GM19372 (cell line): ENCODE data around the gene RHOA.
"Not testable (repeated sequence)": the region's sequence is repeated elsewhere in the genome, so short reads cannot be mapped to it uniquely, and the experiment has no call there.

ENCODE experiments used
- ATAC-seq: cut with Tn5 transposase; IDR thresholded peaks from one replicate; pipeline ENCODE4 v1.9.1; 2021; ENCODE audit warnings: mild to moderate bottlenecking, low read depth, moderate library complexity; ENCODE audit not compliant: unreplicated experiment

The RHOA gene

DNA sequence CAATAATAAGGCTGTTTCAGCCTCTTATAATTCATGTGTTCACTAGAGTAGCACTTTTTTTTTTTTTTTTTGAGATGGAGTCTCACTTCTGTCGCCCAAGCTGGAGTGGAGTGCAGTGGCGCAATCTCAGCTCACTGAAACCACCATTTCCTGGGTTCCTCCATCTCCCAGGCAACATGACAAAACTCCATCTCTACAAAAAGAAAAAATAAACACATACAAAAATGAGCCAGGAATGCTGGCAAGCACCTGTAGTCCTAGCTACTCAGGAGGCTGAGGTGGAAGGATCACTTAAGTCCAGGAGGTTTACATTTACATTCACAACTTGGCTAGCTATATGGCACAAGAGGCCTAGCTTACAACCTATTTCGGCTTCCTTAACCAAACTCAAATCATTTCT lies 78.7 kb downstream of the RHOA start:
- ATAC-seq: no peak

DNA sequence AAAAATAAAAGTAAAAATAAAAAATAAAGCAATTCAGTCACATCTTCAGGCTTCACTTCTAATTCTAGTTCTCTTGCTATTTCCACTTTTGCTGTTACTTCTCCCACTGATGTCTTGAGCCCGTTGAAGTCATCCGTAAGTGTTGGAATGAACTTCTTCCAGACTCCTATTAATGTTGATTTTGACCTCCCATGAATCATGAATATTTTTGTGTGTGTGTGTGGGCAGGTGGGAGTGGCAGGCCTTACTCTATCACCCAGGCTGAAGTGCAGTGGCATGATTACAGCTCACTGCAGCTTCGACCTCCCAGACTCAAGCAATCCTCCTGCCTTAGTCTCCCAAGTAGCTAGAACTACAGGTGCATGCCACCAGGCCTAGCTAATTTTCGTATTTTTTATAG lies 82.6 kb downstream of the RHOA start:
- no peak for ATAC-seq

DNA sequence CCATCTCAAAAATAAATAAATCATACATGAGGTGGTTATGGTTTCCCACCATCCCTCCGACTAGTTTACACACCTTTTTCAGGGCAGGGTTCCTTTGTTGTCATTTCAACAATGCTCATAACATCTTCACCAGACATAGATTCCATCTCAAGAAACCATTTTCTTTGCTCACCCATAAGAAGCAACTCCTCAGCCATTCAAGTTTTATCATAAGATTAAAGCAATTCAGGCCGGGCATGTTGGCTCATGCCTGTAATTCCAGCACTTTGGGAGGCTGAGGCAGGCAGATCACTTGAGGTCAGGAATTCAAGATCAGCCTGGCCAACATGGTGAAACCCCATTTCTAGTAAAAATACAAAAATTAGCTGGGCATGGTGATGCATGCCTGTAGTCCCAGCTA lies 83.4 kb downstream of the RHOA start:
- ATAC-seq: not testable (repeated sequence)

DNA sequence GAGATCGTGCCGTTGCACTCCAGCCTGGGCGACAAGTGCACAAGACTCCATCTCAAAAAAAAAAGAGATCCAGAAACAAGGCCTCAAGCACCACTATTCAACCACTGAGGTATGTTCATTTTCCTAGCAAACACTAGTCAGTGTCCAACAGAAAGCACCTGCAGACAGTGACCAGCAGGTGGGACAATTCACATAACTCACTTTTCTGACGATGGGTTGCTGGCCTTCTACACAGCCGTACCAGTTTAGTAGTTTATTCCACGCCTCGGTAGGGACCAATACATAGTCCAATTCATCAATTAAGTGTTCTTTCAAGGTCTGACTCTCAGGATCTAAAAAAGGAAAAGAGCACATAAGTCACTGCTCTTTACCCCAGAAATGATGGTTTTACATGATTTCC lies 84.3 kb downstream of the RHOA start:
- no peak for ATAC-seq

DNA sequence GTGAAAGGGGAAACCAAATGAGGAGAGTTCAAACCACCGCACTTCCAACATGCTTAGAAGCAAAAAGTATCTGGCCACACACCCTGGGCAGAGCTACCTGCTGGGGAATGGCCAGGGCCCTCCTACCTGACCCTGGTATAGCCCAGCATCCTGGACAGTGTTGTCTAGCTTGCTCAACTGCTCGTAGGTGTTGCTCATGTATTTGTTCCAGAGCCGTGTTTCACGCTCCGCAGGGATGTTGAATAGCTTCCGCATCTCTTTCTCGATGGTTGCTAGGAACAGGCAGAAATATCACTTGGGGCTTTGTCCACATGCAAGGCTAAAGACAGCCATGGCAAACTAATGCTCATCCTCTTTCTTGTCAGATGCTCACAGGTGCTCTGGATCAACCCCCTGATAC lies 87.0 kb downstream of the RHOA start:
- no peak for ATAC-seq

DNA sequence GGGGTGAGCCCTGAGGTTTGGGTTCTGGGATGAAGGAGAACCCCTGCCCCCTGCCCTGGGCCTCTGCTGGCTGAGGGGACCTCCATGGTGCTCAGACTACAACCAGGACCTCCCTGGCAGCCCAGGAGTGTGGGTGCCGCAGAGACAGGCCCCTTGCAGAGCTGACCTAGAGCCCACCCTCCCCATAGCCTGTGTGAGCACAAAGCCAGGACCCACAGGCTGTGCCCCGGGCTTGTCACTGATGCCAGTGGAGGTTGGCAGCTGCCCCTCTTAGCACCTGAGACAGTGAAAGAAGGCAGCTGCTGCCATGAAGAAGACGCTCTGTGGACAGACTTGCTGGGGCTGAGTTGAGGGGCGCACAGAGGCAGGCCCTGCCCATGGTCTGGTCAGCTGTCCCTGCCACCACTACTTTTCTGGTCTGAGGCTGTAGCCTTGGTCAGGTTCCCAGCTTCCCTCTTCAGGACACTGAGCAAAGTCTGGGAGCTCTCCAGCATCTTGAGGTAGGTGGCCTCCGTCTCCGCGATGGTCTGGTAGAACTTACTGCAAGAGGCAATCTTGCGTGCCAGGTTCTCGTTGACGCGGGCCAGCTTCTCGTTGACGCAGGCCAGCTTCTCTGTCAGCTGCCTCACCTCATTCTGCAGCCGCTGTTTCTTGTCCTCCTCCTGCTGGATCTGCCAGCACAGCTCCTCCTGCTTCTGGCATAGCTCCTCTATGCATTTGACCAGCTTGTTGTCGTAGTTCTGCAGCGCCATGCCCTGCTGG lies 94.9 kb downstream of the RHOA start:
- ATAC-seq: no peak

DNA sequence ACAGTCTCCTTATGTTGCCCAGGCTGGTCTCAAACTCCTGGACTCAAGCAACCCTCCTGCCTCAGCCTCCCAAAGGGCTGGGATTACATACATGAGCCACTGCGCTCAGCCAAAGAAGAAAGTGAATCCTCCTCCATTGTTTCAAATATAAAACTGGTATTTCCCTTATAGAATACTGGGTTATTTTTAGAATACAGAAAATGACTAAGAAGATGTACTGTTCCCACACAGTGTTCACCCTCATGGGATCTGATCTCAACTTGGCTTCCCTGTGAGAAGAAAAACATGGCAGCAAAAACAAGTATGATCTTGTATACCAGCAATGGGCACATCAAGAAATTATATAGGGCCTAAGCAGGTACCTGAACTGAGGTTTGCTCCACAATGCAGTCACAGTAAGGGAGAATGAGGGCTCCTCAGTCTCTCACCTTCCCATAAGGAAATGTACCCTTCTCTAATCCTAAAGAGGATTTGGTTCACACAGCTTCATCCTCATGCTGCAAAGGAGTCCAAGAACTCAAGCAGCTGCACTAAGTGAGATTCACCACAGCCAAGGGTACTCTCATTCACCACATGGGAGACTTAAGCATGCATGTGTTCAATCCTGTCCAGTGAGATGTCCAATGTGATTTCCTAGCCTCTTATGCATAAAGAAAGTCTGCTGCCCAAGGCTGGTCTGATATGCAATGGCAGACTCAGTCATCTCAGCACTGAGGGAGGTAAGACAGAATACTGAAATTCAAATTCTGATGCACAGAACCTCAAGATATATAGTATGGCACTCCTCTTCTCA lies 97.7 kb downstream of the RHOA start:
- ATAC-seq: no peak

DNA sequence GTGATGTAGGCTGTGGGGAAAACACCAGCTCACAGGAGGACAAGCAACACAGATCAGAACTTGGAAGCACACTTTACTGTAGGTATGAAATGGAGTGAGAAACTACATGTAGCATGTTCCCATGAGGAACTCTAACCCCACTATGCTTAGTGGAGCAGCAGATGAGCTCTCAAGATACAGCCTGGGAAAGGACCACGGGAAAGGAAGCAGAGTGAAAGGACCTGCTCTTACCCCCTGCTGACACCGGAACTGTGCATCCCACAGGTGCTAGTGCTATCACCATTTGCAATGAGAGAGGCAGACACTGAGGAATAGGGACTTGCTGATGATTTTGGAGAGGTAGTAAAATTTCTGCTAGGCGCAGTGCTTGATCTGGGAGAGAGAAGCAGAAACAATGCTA lies 100.5 kb downstream of the RHOA start:
- no peak for ATAC-seq

DNA sequence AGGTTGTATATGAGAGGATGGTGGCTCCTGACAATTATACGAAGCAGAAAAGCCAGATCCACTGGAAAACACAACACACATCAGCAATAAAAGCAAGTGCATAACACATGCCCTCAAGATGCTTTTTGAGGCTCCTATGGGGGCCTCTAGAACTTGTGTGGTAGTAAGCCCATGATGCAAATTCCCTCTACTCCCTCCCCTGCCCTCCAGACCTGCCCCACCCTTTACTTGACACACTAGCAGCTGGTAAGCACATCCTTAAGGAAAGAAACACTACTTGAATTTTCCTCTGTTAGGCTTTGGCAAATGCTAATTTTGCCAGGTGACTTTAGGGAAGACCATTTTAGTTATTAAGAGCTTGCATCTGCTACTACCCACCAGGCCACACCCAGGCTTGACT lies 101.1 kb downstream of the RHOA start:
- ATAC-seq: no peak
